Esophagus squamous epithelium (tissue), 5 donors: ENCODE measurements around the gene DLG5. TPM values are rescaled to one million over a fixed set of nuclear protein-coding genes. Genes with fewer than 3 reads are reported as not detected.
"Not testable (repeated sequence)": the region's sequence is repeated elsewhere in the genome, so short reads cannot be mapped to it uniquely, and the experiment has no call there.

Source experiments
- DNase-seq: peaks from one replicate; lab custom pipeline; 2025; lab: John Stamatoyannopoulos, UW
- H3K27ac ChIP-seq, 4 donors: fragments of 200-600 bp; sonication (generic); one replicate each; pipeline ENCODE4 v1.5.1; 2016 to 2019; ENCODE audit warnings: mild to moderate bottlenecking in 1 of 4
- H3K27me3 ChIP-seq, 4 donors: fragments of 200-600 bp; sonication (generic); 1 replicate in 3 of 4; 2 replicates in 1 of 4; pipeline versions ENCODE4 v1.5.1 to v1.6.0; 2017 to 2021; ENCODE audit warnings: antibody characterized with exemption in 1 of 4
- H3K36me3 ChIP-seq, 3 donors: fragments of 200-600 bp; sonication (generic); one replicate each; pipeline ENCODE4 v1.5.1; 2016 to 2019
- H3K4me1 ChIP-seq, 3 donors: fragments of 200-600 bp; sonication (generic); one replicate each; pipeline ENCODE4 v1.5.1; 2017 to 2019
- H3K4me3 ChIP-seq, 4 donors: fragments of 200-600 bp; sonication (generic); 1 replicate in 3 of 4; 2 replicates in 1 of 4; pipeline ENCODE4 v1.5.1; 2016 to 2019; ENCODE audit warnings: mild to moderate bottlenecking in 2 of 4, moderate library complexity in 1 of 4
- H3K9me3 ChIP-seq, 3 donors: fragments of 200-600 bp; sonication (generic); one replicate each; pipeline ENCODE4 v1.5.1; 2016 to 2019
- POLR2A ChIP-seq, 4 donors: fragments of 450-650 bp; IDR thresholded peaks; one replicate each; pipeline ENCODE4 v1.6.1; 2017; ENCODE audit warnings: antibody characterized with exemption in 4 of 4, mild to moderate bottlenecking in 4 of 4, moderate library complexity in 3 of 4
- WGBS, 2 donors: methylation state at CpG; one replicate each; pipeline ENCODE4 v1.1.5; 2018; 5-methylcytosine and 5-hydroxymethylcytosine counted together
- intact Hi-C: fragments of 100-400 bp; cut with DNase I; formaldehyde crosslinking; loops from one replicate; pipeline ENCODE4 v1.15.0; 2022
- total RNA-seq, 4 donors: library from RNA; depleted of rRNA; stranded (reverse); fragments of >200 nt; gene quantifications; one replicate each; pipeline ENCODE4 v1.1.0, GENCODE V29; 2016
- TF ChIP-seq, protein P1 (sequence below), 6 experiments: fragments of 450-650 bp in 4 of 6; fragments of 200-600 bp in 2 of 6; sonication (generic) in 2 of 6; IDR thresholded peaks; one replicate each; pipeline ENCODE4 v1.5.1; 2016 to 2019; ENCODE audit warnings: antibody characterized with exemption in 6 of 6, mild to moderate bottlenecking in 4 of 6, moderate library complexity in 4 of 6
- donor health status: DM: yes; HTN: yes; CAD: no.

Gene DLG5
- total RNA-seq, 4 donors from 2014 or later = 34.1 to 50.9 (median 41.3) TPM

DNA sequence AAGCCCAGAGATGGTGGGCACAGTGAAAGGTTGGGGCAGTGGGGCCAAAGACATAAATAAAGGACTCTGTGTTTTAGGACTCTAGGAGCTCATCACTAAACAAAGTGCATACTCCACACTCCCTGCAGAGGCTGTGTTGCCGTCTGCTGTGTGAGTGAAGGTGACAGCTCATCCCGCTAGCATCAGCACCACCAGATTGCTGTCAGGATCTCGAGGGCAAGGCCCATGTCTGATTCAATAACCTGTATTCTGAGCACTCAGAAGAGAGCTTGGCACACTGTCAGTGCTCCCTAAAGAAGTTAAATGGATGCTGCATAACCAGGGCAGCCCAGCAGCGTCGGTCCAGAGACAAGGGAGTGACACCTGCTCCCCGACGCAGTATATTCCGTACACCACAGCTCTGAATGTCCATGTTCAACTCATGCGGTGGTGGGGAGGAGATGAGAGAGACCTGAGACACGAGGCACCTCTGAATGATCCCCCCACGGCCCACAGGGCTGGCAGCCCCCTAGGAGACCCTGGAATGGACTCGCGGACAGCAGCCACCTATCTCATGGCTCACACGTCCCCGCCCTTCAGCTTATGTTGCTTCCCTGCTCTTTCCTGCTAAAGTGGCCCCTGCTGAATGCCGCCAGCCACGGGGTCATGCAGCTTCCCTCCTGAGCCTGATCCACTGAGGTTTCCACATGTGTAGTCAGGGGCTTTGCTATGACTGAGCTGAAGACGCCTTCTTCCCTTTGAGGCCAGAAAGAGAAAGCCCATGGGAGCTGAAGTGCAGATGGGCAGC lies 156.3 kb downstream of the DLG5 start:
- no peak overlapping the region for H3K4me3 ChIP-seq
- H3K27ac ChIP-seq = no peak overlapping the region
- DNase-seq = no peak
- no peaks in the 10 kb centered on the region for H3K36me3 ChIP-seq
- H3K9me3 ChIP-seq = no peaks in the 10 kb centered on the region
- intact Hi-C loops = no loop called here
- no peaks in the 10 kb centered on the region for H3K27me3 ChIP-seq
- TF ChIP-seq POLR2A (IDR thresholded peaks at IDR 0.05) = no peak
- TF ChIP-seq, protein P1, sequence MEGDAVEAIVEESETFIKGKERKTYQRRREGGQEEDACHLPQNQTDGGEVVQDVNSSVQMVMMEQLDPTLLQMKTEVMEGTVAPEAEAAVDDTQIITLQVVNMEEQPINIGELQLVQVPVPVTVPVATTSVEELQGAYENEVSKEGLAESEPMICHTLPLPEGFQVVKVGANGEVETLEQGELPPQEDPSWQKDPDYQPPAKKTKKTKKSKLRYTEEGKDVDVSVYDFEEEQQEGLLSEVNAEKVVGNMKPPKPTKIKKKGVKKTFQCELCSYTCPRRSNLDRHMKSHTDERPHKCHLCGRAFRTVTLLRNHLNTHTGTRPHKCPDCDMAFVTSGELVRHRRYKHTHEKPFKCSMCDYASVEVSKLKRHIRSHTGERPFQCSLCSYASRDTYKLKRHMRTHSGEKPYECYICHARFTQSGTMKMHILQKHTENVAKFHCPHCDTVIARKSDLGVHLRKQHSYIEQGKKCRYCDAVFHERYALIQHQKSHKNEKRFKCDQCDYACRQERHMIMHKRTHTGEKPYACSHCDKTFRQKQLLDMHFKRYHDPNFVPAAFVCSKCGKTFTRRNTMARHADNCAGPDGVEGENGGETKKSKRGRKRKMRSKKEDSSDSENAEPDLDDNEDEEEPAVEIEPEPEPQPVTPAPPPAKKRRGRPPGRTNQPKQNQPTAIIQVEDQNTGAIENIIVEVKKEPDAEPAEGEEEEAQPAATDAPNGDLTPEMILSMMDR (IDR thresholded peaks at IDR 0.05) = no peak
- H3K4me1 ChIP-seq = no peaks in the 10 kb centered on the region
- 74 to 80% methylated on average over 13 to 14 of the region's 18 CpGs for WGBS, 2 donors

DNA sequence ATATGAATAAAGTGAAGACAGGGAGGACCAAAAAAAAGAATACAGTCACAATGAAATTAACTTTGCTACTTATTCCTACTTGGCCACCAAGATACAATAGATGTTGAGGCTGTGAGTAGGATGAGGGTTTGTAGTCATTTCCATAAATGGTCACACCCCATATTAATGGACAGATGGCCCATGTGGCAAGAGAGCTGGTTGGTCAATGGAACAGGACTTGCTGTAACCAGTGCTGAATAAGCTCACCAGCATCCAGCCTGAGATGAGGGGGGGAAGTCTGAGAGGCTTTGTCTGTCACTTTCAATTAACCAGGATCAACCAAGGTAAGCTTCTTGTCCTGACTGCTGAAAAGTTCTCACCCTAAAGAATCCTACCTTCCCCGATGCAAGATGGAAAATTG lies 158.5 kb downstream of the DLG5 start:
- intact Hi-C loops = no loop called here
- no peak for TF ChIP-seq POLR2A (IDR thresholded peaks at IDR 0.05)
- TF ChIP-seq, protein P1 (IDR thresholded peaks at IDR 0.05) = no peak
- WGBS, 2 donors = 62 to 86% methylated on average over 1 of the region's 1 CpG
- Histone ChIP-seq H3K27me3 (no peaks in the 10 kb centered on the region), H3K27ac (no peak overlapping the region), H3K36me3 (no peaks in the 10 kb centered on the region), H3K4me1 (no peaks in the 10 kb centered on the region), H3K9me3 (no peaks in the 10 kb centered on the region), H3K4me3 (no peak overlapping the region)
- no peak for DNase-seq

DNA sequence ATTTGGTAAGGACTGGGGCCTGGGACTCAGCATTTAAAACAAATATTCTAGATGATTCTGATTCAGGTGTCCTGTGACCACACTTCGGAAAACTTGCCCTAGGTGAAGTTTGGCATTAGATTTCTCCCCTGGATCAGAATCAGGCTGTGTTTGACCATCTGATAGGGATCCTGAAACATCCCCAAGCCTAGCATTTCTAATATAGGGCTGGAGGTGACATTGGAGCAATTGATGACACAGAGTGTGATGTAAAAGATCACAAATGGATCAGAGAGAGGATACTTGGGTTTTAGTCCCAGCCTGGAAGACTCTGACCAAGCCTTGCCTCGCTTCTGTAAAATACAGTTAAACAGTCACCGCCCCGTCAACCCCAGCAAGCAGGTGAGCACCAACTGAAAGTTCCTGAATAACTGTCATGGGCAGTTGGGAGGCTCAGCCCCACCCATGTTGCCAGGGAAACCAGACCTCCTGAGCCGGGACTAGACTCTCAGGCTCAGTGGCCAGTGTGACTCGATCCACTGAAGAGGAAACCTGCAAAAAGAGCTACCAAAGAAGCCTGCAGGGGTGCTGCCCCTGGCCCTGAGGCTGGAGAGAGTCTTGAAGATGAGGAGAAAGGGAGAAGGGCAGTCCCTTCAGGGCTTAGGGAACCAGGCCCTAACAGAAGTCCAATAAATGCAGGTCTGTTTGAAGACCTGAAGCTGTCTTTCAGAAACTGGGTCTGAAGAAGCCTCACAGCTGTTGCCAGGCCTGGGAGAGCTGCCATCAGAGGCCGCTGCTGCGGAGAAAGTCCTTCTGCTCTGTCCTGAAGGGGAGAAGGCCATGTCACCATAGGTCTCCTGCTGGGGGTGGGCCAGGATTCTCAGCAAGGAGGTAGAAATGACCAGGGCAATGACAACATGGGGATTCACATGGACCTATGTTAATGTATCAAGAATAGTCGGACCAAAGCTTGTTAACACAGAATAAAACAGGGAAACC lies 162.8 kb downstream of the DLG5 start:
- Histone ChIP-seq H3K9me3 (no peaks in the 10 kb centered on the region), H3K4me1 (no peaks in the 10 kb centered on the region), H3K4me3 (no peak overlapping the region), H3K27ac (no peak overlapping the region), H3K36me3 (no peaks in the 10 kb centered on the region), H3K27me3 (no peaks in the 10 kb centered on the region)
- no peak for DNase-seq
- intact Hi-C loops = no loop called here
- TF ChIP-seq POLR2A (IDR thresholded peaks at IDR 0.05) = no peak
- TF ChIP-seq, protein P1 (IDR thresholded peaks at IDR 0.05) = no peak
- 79 to 80% methylated on average over 7 to 8 of the region's 9 CpGs for WGBS, 2 donors

DNA sequence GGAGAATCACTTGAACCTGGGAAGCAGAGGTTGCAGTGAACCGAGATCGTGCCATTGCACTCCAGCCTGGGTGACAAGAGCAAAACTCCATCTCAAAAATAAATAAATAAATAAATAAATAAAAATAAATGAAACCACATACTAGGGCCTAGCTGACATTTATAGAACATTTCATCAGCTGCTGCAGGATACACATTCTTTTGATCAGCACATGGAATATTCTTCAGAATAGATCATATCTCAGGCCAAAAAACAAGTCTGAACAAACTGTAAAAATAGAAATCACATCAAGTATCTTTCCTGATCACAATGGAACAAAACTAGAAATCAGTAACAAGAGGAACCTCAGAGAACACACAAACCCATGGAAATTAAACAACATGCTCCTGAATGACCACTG lies 168.1 kb downstream of the DLG5 start:
- H3K9me3 ChIP-seq, DNase-seq, H3K4me3 ChIP-seq, H3K27me3 ChIP-seq, intact Hi-C loops, H3K4me1 ChIP-seq, H3K36me3 ChIP-seq, H3K27ac ChIP-seq: not testable (repeated sequence)
- 60 to 94% methylated on average over 2 of the region's 2 CpGs for WGBS, 2 donors

DNA sequence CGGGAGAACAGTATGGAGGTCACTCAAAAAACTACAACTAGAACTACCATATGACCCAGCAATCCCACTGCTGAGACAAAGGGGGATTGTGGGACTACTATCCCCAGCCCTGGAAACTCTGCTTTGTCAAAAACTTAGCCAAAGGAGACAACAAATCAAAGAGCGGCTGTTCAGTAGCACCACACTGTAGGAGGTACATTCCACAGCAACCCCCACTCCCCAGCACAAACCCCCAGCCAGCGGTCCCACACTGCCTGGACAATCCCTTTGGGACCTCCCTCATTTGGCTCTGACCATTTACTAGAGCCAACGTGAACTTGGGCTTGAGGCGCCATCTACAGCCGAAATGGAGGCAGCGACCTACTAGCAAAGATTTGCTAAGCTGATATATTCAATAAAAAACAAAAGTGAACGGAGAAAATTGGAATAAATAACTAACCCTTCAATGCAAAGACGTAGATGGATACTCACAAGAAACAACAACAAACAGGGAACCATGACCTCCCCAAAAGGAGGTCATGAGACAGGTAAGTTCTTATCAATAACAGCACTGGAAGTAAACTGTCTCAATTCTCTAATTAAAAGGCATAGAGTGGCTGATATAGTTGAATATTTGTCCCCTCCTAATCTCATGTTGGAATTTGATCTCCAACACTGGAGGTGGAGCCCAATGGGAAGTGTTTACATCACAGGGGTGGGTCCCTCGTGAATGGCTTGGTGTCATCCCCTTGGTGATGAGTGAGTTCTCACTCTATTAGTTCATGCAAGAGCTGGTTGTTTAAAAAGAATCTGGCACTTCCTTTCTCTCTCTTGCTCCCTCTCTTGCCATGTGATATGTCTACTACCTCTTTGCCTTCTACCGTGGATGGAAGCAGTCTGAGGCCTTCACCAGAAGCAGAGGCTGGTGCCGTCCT lies 170.0 kb downstream of the DLG5 start:
- Histone ChIP-seq H3K36me3 (no peaks in the 10 kb centered on the region), H3K27me3 (no peaks in the 10 kb centered on the region), H3K4me3 (no peak overlapping the region), H3K4me1 (no peaks in the 10 kb centered on the region), H3K9me3 (no peaks in the 10 kb centered on the region), H3K27ac (no peak overlapping the region)
- TF ChIP-seq, protein P1 (IDR thresholded peaks at IDR 0.05) = peak in 4 of 6 experiments; percentile 13 to 60 (median 46)
- no peak for TF ChIP-seq POLR2A (IDR thresholded peaks at IDR 0.05)
- no peak for DNase-seq
- intact Hi-C loops = no loop called here
- WGBS, 2 donors = 30 to 48% methylated on average over 12 of the region's 12 CpGs
